Activated naive CD8-positive, alpha-beta T cell treated with anti-CD3 and anti-CD28 coated beads for 36 hours (primary cell): Measurements from ENCODE around the gene MOV10L1. TPM values are rescaled to one million over a fixed set of nuclear protein-coding genes. Genes with fewer than 3 reads are reported as not detected.

Experiments
- DNase-seq: peaks from one replicate; pipeline ENCODE4 v3.0.0; 2021
- H3K27ac Mint-ChIP-seq: one replicate; pipeline ENCODE4 v1.8.0; 2022; ENCODE audit warnings: mild to moderate bottlenecking, moderate library complexity, mixed read lengths
- H3K27me3 Mint-ChIP-seq: one replicate; pipeline ENCODE4 v1.8.0; 2022; ENCODE audit warnings: mild to moderate bottlenecking, mixed read lengths
- H3K36me3 Mint-ChIP-seq: one replicate; pipeline ENCODE4 v1.8.0; 2021; ENCODE audit warnings: mild to moderate bottlenecking, mixed read lengths
- H3K4me1 Mint-ChIP-seq: one replicate; pipeline ENCODE4 v1.8.0; 2021; ENCODE audit warnings: mixed read lengths
- H3K4me3 Mint-ChIP-seq: one replicate; pipeline ENCODE4 v1.8.0; 2022; ENCODE audit warnings: mild to moderate bottlenecking, moderate library complexity, mixed read lengths
- H3K9me3 Mint-ChIP-seq: one replicate; pipeline ENCODE4 v1.8.0; 2022; ENCODE audit warnings: mixed read lengths
- total RNA-seq, 2 experiments: library from RNA; stranded (reverse); gene quantifications; one replicate each; pipeline ENCODE4 v1.2.3, GENCODE V29; 2021

MOV10L1 gene
- total RNA-seq, 2 experiments from 2014 or later: 0.14 to 0.23 TPM

DNA sequence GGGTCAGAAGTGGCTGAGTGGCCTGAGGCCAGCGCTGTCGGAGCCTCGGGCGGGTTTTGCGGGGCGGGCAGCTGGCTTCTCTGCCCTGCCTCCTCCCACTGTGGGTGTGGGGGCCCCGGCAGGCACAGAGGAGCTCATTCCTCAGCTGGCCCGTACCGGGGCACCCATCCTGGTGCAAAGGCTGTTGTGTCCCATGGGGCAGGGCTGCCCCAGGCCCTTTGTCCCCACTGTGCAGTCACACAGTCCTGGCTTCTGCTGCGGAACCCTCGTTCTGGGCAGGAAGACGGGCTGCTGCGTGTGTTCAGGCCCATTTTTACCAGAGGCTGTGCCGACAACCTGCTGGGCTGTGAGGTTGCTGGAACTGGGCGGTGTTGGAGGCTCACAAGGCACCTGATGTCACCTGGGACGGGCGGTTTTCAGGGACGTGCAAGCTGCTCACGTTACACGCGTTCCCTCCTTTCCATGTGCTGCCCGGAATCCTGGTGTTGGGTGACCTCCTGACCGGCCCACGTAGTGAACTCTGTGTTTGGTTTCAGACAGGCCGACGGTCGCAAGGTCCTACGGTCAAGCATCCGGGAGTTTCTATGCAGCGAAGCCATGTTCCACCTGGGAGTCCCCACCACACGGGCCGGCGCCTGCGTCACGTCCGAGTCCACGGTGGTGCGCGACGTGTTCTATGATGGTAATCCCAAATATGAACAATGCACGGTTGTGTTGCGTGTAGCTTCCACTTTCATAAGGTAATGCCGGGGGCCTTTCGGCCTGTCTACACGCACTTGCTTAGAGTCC is 116.2 kb downstream of the MOV10L1 start:
- no peak overlapping the region for H3K4me3 Mint-ChIP-seq
- H3K27ac Mint-ChIP-seq: peak overlapping the region; percentile 42
- no peaks in the 10 kb centered on the region for H3K27me3 Mint-ChIP-seq
- no peak for DNase-seq
- H3K4me1 Mint-ChIP-seq: peaks cover 27% of the 10 kb centered on the region
- peaks cover 18% of the 10 kb centered on the region for H3K36me3 Mint-ChIP-seq
- no peaks in the 10 kb centered on the region for H3K9me3 Mint-ChIP-seq

DNA sequence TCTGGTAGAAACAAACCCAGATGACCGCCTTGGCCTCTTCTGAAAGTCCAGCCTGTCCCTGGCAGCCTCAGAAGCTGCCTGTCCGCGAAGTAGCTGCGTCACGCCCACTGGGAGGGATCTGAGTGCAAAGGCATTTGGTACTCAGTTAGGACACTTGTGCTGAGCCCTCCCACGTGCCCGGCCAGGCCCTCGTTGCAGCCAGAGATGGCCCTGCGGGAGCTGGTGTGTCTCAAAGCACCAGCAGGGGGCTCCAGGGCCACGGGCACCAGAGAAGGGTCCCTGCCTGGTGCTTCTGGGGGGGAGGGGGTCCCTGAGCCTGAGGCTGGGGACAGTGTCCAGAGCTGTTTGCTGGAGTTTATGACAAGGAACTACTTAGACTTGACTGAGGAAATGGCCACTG is 116.8 kb downstream of the MOV10L1 start:
- Mint-ChIP-seq H3K36me3 (peaks cover 18% of the 10 kb centered on the region), H3K27me3 (no peaks in the 10 kb centered on the region), H3K9me3 (no peaks in the 10 kb centered on the region), H3K27ac (no peak overlapping the region), H3K4me1 (peaks cover 27% of the 10 kb centered on the region), H3K4me3 (no peak overlapping the region)
- no peak for DNase-seq

DNA sequence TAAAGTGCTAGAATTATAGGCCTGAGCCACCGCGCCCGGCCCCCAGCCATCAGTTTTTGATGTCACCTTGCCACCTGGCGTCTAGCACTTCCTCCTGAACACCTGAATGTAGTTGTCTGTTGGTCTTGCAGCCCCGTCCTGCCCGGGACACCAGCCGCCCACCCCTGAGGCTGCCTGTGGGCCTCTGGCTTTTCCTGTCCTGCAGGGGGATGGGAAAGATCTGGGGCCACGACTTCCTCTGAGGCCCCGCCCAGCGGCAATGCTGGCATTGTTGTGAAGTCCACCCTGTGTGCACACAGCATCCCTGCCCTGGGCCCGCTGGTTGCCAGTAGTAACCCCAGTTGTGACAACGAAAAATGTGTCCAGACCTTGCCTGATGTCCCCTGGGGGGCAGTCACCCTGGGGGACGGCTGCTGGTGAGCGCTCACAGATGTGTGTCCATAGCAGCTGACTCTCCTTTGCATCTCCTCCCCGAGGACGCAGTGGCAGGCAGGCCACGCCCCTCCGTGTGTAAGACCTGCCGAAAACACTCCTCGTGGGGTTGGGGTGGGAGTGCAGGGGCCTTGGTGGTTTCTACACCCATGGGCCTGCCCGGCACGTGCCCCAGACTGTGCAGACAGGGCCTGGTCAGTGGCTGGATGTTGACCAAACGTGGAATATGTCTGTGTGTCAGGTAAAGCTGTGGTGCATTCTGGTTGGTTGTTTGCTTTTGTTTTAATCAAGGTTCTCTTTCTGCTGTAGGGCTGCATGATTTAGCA is 117.8 kb downstream of the MOV10L1 start:
- H3K27ac Mint-ChIP-seq: no peak overlapping the region
- no peak overlapping the region for H3K4me3 Mint-ChIP-seq
- H3K9me3 Mint-ChIP-seq: no peaks in the 10 kb centered on the region

GRCh38 chr22:50208430-50208938 is 118.7 kb downstream of the MOV10L1 start:
- no peak overlapping the region for H3K27ac Mint-ChIP-seq
- H3K9me3 Mint-ChIP-seq: no peaks in the 10 kb centered on the region
- DNase-seq: no peak
- peaks cover 14% of the 10 kb centered on the region for H3K4me1 Mint-ChIP-seq
- H3K36me3 Mint-ChIP-seq: peaks cover 16% of the 10 kb centered on the region
- peaks cover 2% of the 10 kb centered on the region for H3K27me3 Mint-ChIP-seq
- H3K4me3 Mint-ChIP-seq: no peak overlapping the region

More for the DNA sequence above, 117.8 kb downstream of the MOV10L1 start:
- DNase-seq: no peak
- H3K4me1 Mint-ChIP-seq: peaks cover 20% of the 10 kb centered on the region
- no peaks in the 10 kb centered on the region for H3K27me3 Mint-ChIP-seq
- H3K36me3 Mint-ChIP-seq: peaks cover 17% of the 10 kb centered on the region

DNA sequence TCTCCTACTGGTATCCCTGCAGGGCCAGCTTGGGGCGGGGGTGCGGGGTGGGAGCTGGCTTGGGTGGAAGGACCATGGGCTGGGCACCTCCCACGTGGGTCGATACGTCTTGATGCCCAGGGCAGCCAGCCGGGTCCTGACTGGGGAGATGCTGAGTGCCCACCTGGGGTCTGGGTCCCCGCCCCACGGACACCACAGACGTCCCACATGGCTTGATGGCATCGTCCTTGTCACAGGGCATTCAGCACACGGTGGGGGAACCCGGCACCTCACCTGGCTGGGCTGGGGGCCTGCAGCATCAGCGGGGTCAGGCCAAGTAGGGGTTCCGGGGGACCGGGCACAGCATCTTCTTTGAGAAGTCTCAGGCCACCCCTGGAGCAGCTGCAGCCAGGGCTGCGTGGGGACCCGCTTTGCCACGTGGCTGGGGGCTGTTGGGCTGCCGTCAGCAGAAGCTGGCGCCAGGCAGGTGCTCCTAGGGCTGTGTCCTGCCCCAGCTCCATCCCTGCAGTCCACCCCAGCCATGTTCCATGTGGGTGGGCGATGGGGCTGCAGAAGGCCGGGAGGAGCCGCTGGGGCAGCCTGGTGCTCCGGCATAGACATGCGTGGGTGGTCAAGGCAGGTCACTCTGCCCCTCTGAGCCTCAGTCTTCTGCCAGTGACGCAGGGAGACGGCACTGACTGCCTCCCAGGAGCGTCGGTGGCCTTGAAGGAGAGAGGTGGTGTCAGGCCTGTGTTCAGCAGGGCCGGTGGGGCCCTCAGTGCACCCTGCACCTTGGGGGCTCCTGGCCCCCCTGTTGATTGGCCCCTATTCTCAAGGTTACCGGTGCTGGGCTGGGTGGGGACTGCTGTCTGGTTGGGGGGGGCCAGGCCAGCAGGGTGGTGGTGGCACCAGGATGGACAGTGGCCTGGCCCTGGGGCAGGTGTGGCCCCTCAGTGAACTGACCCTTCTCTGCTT is 119.4 kb downstream of the MOV10L1 start:
- no peaks in the 10 kb centered on the region for H3K9me3 Mint-ChIP-seq
- H3K4me1 Mint-ChIP-seq: peaks cover 14% of the 10 kb centered on the region
- peaks cover 10% of the 10 kb centered on the region for H3K36me3 Mint-ChIP-seq
- peaks cover 4% of the 10 kb centered on the region for H3K27me3 Mint-ChIP-seq
- no peak for DNase-seq
- H3K4me3 Mint-ChIP-seq: no peak overlapping the region
- H3K27ac Mint-ChIP-seq: no peak overlapping the region

- H3K27ac Mint-ChIP-seq: peak overlapping the region; percentile 71
- H3K27me3 Mint-ChIP-seq: peaks cover 4% of the 10 kb centered on the region
- H3K9me3 Mint-ChIP-seq: no peaks in the 10 kb centered on the region
- H3K36me3 Mint-ChIP-seq: peaks cover 14% of the 10 kb centered on the region
- peaks cover 12% of the 10 kb centered on the region for H3K4me1 Mint-ChIP-seq
- DNase-seq: peak; percentile 57
- H3K4me3 Mint-ChIP-seq: no peak overlapping the region
Measured at GRCh38 chr22:50209893-50210292, 120.1 kb downstream of the MOV10L1 start.

DNA sequence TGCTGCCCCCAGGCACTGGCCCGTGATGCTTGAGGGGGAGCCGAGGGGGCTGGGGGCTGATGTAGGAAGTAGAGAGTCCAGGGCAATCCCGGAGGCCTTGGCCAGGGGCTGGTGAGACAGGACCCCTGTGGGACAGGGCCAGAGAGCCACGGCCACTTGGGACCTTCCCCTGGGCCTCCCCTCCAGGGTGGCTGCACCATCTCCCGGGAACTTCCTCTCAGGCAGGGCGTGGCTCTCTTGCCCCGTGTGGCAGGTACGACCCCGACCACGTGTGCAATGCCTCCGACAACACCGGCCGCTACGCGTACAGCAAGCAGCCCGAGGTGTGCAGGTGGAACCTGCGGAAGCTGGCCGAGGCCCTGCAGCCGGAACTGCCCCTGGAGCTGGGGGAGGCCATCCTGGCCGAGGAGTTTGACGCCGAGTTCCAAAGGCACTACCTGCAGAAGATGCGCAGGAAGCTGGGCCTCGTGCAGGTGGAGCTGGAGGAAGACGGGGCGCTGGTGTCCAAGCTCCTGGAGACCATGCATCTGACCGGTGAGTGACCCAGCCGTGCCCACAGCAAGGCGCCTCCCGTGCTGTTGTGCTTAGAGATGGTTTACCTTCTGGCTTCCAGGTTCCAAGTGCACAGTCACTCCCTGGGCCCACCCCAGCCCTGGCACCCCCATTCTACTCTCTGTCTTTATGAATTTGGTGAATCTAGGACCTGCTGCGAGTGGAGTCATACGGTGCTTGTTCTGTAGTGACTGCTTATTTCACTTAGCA is 120.8 kb downstream of the MOV10L1 start:
- no peaks in the 10 kb centered on the region for H3K9me3 Mint-ChIP-seq
- H3K27ac Mint-ChIP-seq: no peak overlapping the region
- H3K4me3 Mint-ChIP-seq: no peak overlapping the region
- peaks cover 9% of the 10 kb centered on the region for H3K4me1 Mint-ChIP-seq
- H3K27me3 Mint-ChIP-seq: peaks cover 4% of the 10 kb centered on the region
- peaks cover 18% of the 10 kb centered on the region for H3K36me3 Mint-ChIP-seq
- DNase-seq: no peak

GRCh38 chr22:50211147-50211546 is 121.3 kb downstream of the MOV10L1 start:
- DNase-seq: no peak
- Mint-ChIP-seq H3K4me1 (peaks cover 9% of the 10 kb centered on the region), H3K4me3 (no peak overlapping the region), H3K27ac (peak overlapping the region; percentile 35), H3K27me3 (peaks cover 4% of the 10 kb centered on the region), H3K9me3 (no peaks in the 10 kb centered on the region), H3K36me3 (peaks cover 21% of the 10 kb centered on the region)

Other genes starting within 250 kb of the MOV10L1 start
- gene ZBED4, start 236.2 kb upstream of the MOV10L1 start, total RNA-seq: 10 to 100 TPM; 20.6 to 20.7 TPM
- gene ALG12, start 171.6 kb upstream of the MOV10L1 start, total RNA-seq: 10 to 100 TPM; 14.5 to 15.2 TPM
- 10 to 100 TPM; 32.6 to 34.8 TPM for gene CRELD2, start 171.4 kb upstream of the MOV10L1 start, total RNA-seq
- 100 to 1,000 TPM; 134 to 137 TPM for gene PIM3, start 129.2 kb upstream of the MOV10L1 start, total RNA-seq
- gene IL17REL, start 77.2 kb upstream of the MOV10L1 start, total RNA-seq: not detected
- gene TTLL8, start 31.7 kb upstream of the MOV10L1 start, total RNA-seq: not detected
- gene MLC1, start 4.6 kb upstream of the MOV10L1 start, total RNA-seq: 1 to 10 TPM; 1.5 to 2.1 TPM
- gene PANX2, start 80.7 kb downstream of the MOV10L1 start, total RNA-seq: 1 to 10 TPM in 1 of 2 experiments, under 1 TPM in 1; 0.66 to 1.0 TPM
- gene TRABD, start 95.9 kb downstream of the MOV10L1 start, total RNA-seq: 10 to 100 TPM; 77.8 to 79.4 TPM
- gene SELENOO, start 111.0 kb downstream of the MOV10L1 start, total RNA-seq: 10 to 100 TPM; 20.0 to 20.9 TPM
- 10 to 100 TPM; 38.7 to 41.7 TPM for gene TUBGCP6, start 155.0 kb downstream of the MOV10L1 start, total RNA-seq
- 10 to 100 TPM; 37.3 to 42.3 TPM for gene HDAC10, start 161.3 kb downstream of the MOV10L1 start, total RNA-seq
- 1 to 10 TPM; 3.5 to 3.6 TPM for gene MAPK12, start 171.7 kb downstream of the MOV10L1 start, total RNA-seq
- gene MAPK11, start 180.4 kb downstream of the MOV10L1 start, total RNA-seq: 1 to 10 TPM; 3.2 to 3.3 TPM
- gene PLXNB2, start 217.6 kb downstream of the MOV10L1 start, total RNA-seq: 10 to 100 TPM; 16.1 to 16.8 TPM
- gene DENND6B, start 237.0 kb downstream of the MOV10L1 start, total RNA-seq: 1 to 10 TPM; 4.2 to 4.7 TPM